Measurements from ENCODE around the gene BAX. TPM values are rescaled to one million over a fixed set of nuclear protein-coding genes. Genes with fewer than 3 reads are reported as not detected.
A peak's percentile ranks its signal among the peaks of the same experiment; 100 is the strongest.

Gene BAX
- total and polyA plus RNA-seq, 9 donors = 27.1 to 52.4 (median 43.1) TPM

DNA sequence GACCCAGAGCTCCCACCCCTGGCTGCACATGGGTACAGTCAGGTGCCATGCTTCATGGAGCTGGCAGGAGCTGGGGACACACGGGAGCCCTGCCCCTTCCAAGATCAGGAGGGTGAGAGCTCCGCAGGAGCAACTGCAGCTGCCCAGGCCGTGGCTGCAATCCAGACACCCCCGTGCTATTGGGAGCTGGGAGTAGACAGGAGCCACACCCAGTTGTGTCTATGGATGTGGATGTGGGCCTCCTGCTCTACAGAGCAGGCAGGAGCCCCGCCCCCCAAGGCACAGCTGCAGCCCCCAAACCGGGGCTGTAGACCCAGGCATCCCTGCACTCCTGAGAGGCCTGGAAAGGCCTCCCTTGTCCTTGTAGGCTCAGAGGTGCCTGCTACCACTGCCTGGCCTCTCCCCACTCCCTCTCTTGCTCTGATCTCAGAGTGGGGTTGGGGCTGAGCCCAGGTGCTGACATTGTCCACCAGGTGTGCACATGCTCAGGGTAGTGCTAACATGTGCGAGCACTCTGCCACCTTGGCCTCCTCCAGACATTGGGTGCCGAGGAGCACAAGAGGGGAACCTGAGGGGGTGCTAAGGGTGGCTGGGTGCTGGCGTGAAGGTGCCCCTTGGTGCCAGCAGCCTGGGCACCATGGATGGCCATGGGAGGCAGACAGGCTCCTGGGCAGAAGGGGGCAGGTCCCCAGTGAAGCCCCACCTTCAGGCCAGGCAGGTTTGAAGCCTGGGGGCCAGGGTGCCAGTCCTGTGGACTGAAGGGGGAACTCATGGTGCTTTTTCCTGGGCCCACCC is 8.0 kb upstream of the BAX start:
- Histone ChIP-seq H3K9me3 (replicated peaks; ENCODE audit: control insufficient read depth, low read depth, low read length) (peaks cover 3% of the 10 kb centered on the region), H3K27me3 (ENCODE audit: control insufficient read depth, insufficient read depth, low read length) (no peaks in the 10 kb centered on the region), H3K36me3 (ENCODE audit: control insufficient read depth, insufficient read depth, low read length) (no peaks in the 10 kb centered on the region), H3K4me1 (ENCODE audit: control insufficient read depth, insufficient read depth, low read length) (peaks cover 7% of the 10 kb centered on the region), H3K27ac (ENCODE audit: low read length) (no peak overlapping the region), H3K4me3 (ENCODE audit: low read length) (no peak overlapping the region)
- peak; percentile 46 for DNase-seq
- WGBS (ENCODE audit: insufficient coverage) = 55% methylated on average over 9 of the region's 9 CpGs

GRCh38 chr19:48947258-48947542 is 7.5 kb upstream of the BAX start:
- H3K36me3 ChIP-seq (ENCODE audit: control insufficient read depth, insufficient read depth, low read length) = no peaks in the 10 kb centered on the region
- peaks cover 7% of the 10 kb centered on the region for H3K4me1 ChIP-seq (ENCODE audit: control insufficient read depth, insufficient read depth, low read length)
- WGBS (ENCODE audit: insufficient coverage) = 90% methylated on average over 2 of the region's 3 CpGs

GRCh38 chr19:48950159-48950558 is 4.5 kb upstream of the BAX start:
- Histone ChIP-seq H3K4me3 (ENCODE audit: low read length) (no peak overlapping the region), H3K4me1 (ENCODE audit: control insufficient read depth, insufficient read depth, low read length) (peaks cover 16% of the 10 kb centered on the region), H3K9me3 (replicated peaks; ENCODE audit: control insufficient read depth, low read depth, low read length) (peaks cover 3% of the 10 kb centered on the region), H3K27ac (ENCODE audit: low read length) (peak overlapping the region; percentile 55), H3K36me3 (ENCODE audit: control insufficient read depth, insufficient read depth, low read length) (no peaks in the 10 kb centered on the region), H3K27me3 (ENCODE audit: control insufficient read depth, insufficient read depth, low read length) (no peaks in the 10 kb centered on the region)
- DNase-seq = peak; percentile 67
- 6% methylated on average over 3 of the region's 3 CpGs for WGBS (ENCODE audit: insufficient coverage)

More at GRCh38 chr19:48947258-48947542, 7.5 kb upstream of the BAX start:
- DNase-seq = no peak
- Histone ChIP-seq H3K4me3 (ENCODE audit: low read length) (no peak overlapping the region), H3K27me3 (ENCODE audit: control insufficient read depth, insufficient read depth, low read length) (no peaks in the 10 kb centered on the region), H3K27ac (ENCODE audit: low read length) (no peak overlapping the region), H3K9me3 (replicated peaks; ENCODE audit: control insufficient read depth, low read depth, low read length) (peaks cover 3% of the 10 kb centered on the region)

DNA sequence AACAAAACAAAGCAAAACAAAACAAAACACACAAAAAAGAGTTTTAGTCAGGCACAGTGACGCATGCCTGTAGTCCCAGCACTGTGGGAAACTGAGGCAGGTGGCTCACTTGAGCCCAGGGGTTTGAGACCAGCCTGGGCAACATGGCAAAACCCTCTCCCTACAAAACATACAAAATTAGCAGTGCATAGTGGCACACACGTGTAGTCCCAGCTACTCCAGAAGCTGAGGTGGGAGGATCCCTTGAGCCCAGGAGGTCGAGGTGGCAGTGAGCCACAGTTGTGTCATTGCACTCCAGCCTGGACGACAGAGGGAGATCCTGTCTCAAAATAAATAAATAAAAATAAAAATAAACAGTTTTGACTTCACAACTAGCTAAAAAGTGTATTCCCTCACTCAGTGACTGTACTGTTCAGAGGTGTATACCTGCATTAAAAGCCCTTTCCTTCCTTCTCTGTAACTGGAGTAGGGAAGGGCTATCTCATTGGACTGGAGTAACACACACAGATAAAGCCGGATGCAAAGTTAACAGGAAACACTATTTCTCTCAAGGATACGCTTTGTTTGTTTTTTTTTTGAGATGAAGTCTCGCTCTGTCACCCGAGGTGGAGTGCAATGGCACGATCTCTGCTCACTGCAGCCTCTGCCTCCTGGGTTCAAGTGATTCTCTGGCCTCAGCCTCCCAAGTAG is 3.7 kb upstream of the BAX start:
- Histone ChIP-seq H3K27me3 (ENCODE audit: control insufficient read depth, insufficient read depth, low read length) (no peaks in the 10 kb centered on the region), H3K9me3 (replicated peaks; ENCODE audit: control insufficient read depth, low read depth, low read length) (peaks cover 3% of the 10 kb centered on the region), H3K4me1 (ENCODE audit: control insufficient read depth, insufficient read depth, low read length) (peaks cover 24% of the 10 kb centered on the region), H3K36me3 (ENCODE audit: control insufficient read depth, insufficient read depth, low read length) (no peaks in the 10 kb centered on the region), H3K27ac (ENCODE audit: low read length) (peak overlapping the region; percentile 55), H3K4me3 (ENCODE audit: low read length) (no peak overlapping the region)
- 96% methylated on average over 4 of the region's 9 CpGs for WGBS (ENCODE audit: insufficient coverage)
- DNase-seq = no peak

DNA sequence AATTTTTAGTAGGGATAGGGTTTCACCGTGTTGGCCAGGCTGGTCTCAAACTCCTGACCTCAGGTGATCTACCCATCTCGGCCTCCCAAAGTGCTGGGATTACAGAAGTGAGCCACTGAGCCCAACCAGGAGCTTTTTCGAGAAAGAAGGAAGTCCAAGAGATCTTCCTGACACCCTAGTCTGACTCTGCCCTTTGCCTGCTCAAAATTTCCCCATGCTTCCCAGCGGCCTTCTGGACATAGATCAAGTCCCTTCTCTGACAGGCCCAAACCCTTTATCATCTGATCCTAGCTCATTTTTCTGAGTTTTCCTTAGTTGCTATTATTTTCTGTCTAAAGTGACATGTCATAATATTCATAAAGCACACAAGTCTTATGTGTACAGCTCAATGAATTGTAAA is 1.5 kb upstream of the BAX start:
- 63% methylated on average over 4 of the region's 4 CpGs for WGBS (ENCODE audit: insufficient coverage)
- no peak overlapping the region for H3K27ac ChIP-seq (ENCODE audit: low read length)

GRCh38 chr19:48953990-48954594 is 583 bp upstream of the BAX start:
- peak overlapping the region; percentile 86 for H3K27ac ChIP-seq (ENCODE audit: low read length)
- no peaks in the 10 kb centered on the region for H3K27me3 ChIP-seq (ENCODE audit: control insufficient read depth, insufficient read depth, low read length)
- peaks cover 17% of the 10 kb centered on the region for H3K4me1 ChIP-seq (ENCODE audit: control insufficient read depth, insufficient read depth, low read length)
- no peak for DNase-seq
- 19% methylated on average over 5 of the region's 11 CpGs for WGBS (ENCODE audit: insufficient coverage)
- no peaks in the 10 kb centered on the region for H3K9me3 ChIP-seq (replicated peaks; ENCODE audit: control insufficient read depth, low read depth, low read length)
- peaks cover 6% of the 10 kb centered on the region for H3K36me3 ChIP-seq (ENCODE audit: control insufficient read depth, insufficient read depth, low read length)
- H3K4me3 ChIP-seq (ENCODE audit: low read length) = peak overlapping the region; percentile 51

More for the DNA sequence above, 1.5 kb upstream of the BAX start:
- Histone ChIP-seq H3K27me3 (ENCODE audit: control insufficient read depth, insufficient read depth, low read length) (no peaks in the 10 kb centered on the region), H3K9me3 (replicated peaks; ENCODE audit: control insufficient read depth, low read depth, low read length) (no peaks in the 10 kb centered on the region), H3K4me1 (ENCODE audit: control insufficient read depth, insufficient read depth, low read length) (peaks cover 17% of the 10 kb centered on the region), H3K36me3 (ENCODE audit: control insufficient read depth, insufficient read depth, low read length) (peaks cover 6% of the 10 kb centered on the region), H3K4me3 (ENCODE audit: low read length) (no peak overlapping the region)
- peak; percentile 28 for DNase-seq

GRCh38 chr19:48955308-48955958 is 758 bp downstream of the BAX start:
- Histone ChIP-seq H3K27ac (ENCODE audit: low read length) (peak overlapping the region; percentile 84), H3K36me3 (ENCODE audit: control insufficient read depth, insufficient read depth, low read length) (peaks cover 6% of the 10 kb centered on the region), H3K4me3 (ENCODE audit: low read length) (peak overlapping the region; percentile 87), H3K4me1 (ENCODE audit: control insufficient read depth, insufficient read depth, low read length) (peaks cover 17% of the 10 kb centered on the region), H3K9me3 (replicated peaks; ENCODE audit: control insufficient read depth, low read depth, low read length) (no peaks in the 10 kb centered on the region), H3K27me3 (ENCODE audit: control insufficient read depth, insufficient read depth, low read length) (no peaks in the 10 kb centered on the region)
- DNase-seq = no peak
- 55% methylated on average over 14 of the region's 16 CpGs for WGBS (ENCODE audit: insufficient coverage)

- H3K4me3 ChIP-seq (ENCODE audit: low read length) = no peak overlapping the region
- no peak for DNase-seq
- WGBS (ENCODE audit: insufficient coverage) = 94% methylated on average over 3 of the region's 8 CpGs
- peaks cover 22% of the 10 kb centered on the region for H3K4me1 ChIP-seq (ENCODE audit: control insufficient read depth, insufficient read depth, low read length)
- H3K27ac ChIP-seq (ENCODE audit: low read length) = no peak overlapping the region
- H3K9me3 ChIP-seq (replicated peaks; ENCODE audit: control insufficient read depth, low read depth, low read length) = no peaks in the 10 kb centered on the region
- H3K36me3 ChIP-seq (ENCODE audit: control insufficient read depth, insufficient read depth, low read length) = peaks cover 10% of the 10 kb centered on the region
- H3K27me3 ChIP-seq (ENCODE audit: control insufficient read depth, insufficient read depth, low read length) = no peaks in the 10 kb centered on the region
Measured at GRCh38 chr19:48958006-48958405, 3.3 kb downstream of the BAX start.

- peaks cover 10% of the 10 kb centered on the region for H3K36me3 ChIP-seq (ENCODE audit: control insufficient read depth, insufficient read depth, low read length)
- DNase-seq = no peak
- peaks cover 31% of the 10 kb centered on the region for H3K4me1 ChIP-seq (ENCODE audit: control insufficient read depth, insufficient read depth, low read length)
- no peaks in the 10 kb centered on the region for H3K27me3 ChIP-seq (ENCODE audit: control insufficient read depth, insufficient read depth, low read length)
- no peaks in the 10 kb centered on the region for H3K9me3 ChIP-seq (replicated peaks; ENCODE audit: control insufficient read depth, low read depth, low read length)
- no peak overlapping the region for H3K4me3 ChIP-seq (ENCODE audit: low read length)
- H3K27ac ChIP-seq (ENCODE audit: low read length) = no peak overlapping the region
- 84% methylated on average over 7 of the region's 16 CpGs for WGBS (ENCODE audit: insufficient coverage)
Measured at GRCh38 chr19:48959341-48960239, 4.9 kb downstream of the BAX start.

All from muscle of leg (tissue), 11 donors.